ENCODE measurements around the gene PRTG. TPM values are rescaled to one million over a fixed set of nuclear protein-coding genes. Genes with fewer than 3 reads are reported as not detected.

Gene PRTG
- total and polyA plus RNA-seq, 12 donors = 0.29 to 1.9 (median 0.86) TPM

DNA sequence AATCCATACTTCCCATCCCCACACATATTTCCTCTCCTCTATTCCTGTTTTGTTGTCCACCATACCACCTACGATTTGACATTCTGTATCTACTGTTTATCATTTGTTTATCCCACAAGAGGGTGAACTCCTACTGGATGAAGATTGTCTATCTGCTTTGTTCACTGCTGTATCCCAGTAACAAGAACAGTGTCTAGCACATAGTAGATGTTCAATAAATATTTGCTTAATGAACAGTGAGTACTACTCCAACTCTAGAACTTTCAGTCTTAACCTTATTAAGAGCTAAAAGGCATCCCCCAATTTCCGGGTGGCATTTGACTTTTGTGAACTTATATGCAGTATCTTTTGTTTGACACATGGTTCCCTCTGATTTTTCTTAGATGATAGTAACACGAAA lies 156.1 kb downstream of the PRTG start:
- intact Hi-C loops (cut with DNase I) = no loop called here
- TF ChIP-seq, protein P1, sequence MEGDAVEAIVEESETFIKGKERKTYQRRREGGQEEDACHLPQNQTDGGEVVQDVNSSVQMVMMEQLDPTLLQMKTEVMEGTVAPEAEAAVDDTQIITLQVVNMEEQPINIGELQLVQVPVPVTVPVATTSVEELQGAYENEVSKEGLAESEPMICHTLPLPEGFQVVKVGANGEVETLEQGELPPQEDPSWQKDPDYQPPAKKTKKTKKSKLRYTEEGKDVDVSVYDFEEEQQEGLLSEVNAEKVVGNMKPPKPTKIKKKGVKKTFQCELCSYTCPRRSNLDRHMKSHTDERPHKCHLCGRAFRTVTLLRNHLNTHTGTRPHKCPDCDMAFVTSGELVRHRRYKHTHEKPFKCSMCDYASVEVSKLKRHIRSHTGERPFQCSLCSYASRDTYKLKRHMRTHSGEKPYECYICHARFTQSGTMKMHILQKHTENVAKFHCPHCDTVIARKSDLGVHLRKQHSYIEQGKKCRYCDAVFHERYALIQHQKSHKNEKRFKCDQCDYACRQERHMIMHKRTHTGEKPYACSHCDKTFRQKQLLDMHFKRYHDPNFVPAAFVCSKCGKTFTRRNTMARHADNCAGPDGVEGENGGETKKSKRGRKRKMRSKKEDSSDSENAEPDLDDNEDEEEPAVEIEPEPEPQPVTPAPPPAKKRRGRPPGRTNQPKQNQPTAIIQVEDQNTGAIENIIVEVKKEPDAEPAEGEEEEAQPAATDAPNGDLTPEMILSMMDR (IDR thresholded peaks at IDR 0.05) = no peak
- H3K4me1 ChIP-seq = peaks cover 0 to 11% (median 3%) of the 10 kb centered on the region in 9 donors
- H3K36me3 ChIP-seq = no peaks in the 10 kb centered on the region
- DNase-seq = no peak
- peaks cover 0 to 81% (median 38%) of the 10 kb centered on the region in 7 donors for H3K27me3 ChIP-seq
- 79 to 86% methylated on average over 3 of the region's 3 CpGs for WGBS, 2 donors
- H3K27ac ChIP-seq = no peak overlapping the region
- ATAC-seq = no peak
- H3K9me3 ChIP-seq = no peaks in the 10 kb centered on the region
- H3K4me3 ChIP-seq = peak overlapping the region in 8 of 10 donors; percentile 60 to 70 (median 66)

DNA sequence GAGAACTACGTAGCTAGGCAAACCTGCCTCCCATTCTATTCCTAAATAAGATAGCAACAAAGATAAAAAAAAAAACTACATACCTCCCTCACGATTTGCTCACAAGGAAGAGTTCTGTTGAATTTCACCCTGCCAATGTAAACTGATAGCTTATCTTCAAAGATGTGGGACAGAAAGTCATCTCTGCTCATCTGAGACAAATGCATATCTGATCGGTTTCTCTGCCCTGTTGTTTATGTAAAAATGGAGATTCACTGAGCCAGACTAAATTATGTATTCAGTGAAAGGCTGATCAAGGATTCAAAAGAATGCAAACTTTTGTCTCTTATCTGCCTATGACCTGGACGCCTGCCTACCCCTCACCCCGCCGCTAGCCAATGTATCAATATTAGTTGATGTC lies 166.0 kb downstream of the PRTG start:
- H3K36me3 ChIP-seq = no peaks in the 10 kb centered on the region
- intact Hi-C loops (cut with DNase I) = no loop called here
- no peaks in the 10 kb centered on the region for H3K9me3 ChIP-seq
- DNase-seq (no peak), ATAC-seq (no peak)
- TF ChIP-seq, protein P1 (IDR thresholded peaks at IDR 0.05) = no peak
- H3K27ac ChIP-seq = no peak overlapping the region
- no peaks in the 10 kb centered on the region for H3K4me1 ChIP-seq
- H3K27me3 ChIP-seq = peaks cover 0 to 12% (median 0%) of the 10 kb centered on the region in 7 donors
- H3K4me3 ChIP-seq = no peak overlapping the region
- WGBS, 2 donors = 80 to 82% methylated on average over 6 of the region's 6 CpGs

DNA sequence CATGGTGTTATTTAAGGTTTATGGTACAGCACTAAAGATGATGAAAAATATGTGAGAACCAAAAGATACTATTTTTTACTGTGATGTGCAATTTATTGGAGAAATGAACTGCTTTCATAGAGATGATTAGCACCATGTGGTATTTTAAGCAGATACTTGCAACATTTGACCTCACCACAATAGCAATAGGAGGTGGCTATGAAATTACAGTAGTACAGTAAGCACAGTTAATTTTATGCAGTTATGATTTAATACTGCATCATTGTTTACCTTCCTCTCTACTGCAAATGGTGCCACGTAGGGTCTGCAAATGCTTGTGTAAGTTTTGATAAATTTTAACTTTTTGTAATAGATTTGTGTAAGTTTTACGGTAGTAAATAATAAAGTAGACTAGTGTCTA lies 168.9 kb downstream of the PRTG start:
- no peaks in the 10 kb centered on the region for H3K4me1 ChIP-seq
- H3K36me3 ChIP-seq = no peaks in the 10 kb centered on the region
- TF ChIP-seq, protein P1 (IDR thresholded peaks at IDR 0.05) = no peak
- peaks cover 0 to 3% (median 0%) of the 10 kb centered on the region in 7 donors for H3K27me3 ChIP-seq
- intact Hi-C loops (cut with DNase I) = no loop called here
- no peak for ATAC-seq
- H3K4me3 ChIP-seq = no peak overlapping the region
- DNase-seq = no peak
- H3K9me3 ChIP-seq = peaks cover 0 to 8% (median 0%) of the 10 kb centered on the region in 11 donors
- H3K27ac ChIP-seq = no peak overlapping the region
- WGBS, 2 donors = 96% methylated on average over 2 of the region's 2 CpGs

DNA sequence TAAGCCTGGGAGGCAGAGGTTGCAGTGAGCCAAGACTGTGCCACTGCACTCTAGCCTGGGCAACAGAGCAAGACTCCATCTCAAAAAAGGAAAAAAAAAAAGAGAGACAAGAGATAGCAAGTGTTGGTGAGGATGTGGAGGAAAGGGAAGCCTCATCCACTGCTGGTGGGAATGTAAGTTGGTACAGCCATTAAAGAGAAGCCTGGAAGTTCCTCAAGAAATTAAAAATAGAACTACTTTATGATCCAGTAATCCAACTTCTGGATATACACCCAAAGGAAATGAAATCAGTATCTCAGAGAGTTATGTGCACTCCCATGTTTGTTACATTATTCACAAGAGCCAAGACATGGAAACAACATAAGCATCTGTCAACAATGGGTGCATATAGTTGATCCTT lies 169.7 kb downstream of the PRTG start:
- Histone ChIP-seq H3K27me3 (no peaks in the 10 kb centered on the region), H3K27ac (no peak overlapping the region), H3K4me1 (no peaks in the 10 kb centered on the region), H3K4me3 (no peak overlapping the region), H3K9me3 (peaks cover 0 to 8% (median 0%) of the 10 kb centered on the region in 11 donors), H3K36me3 (no peaks in the 10 kb centered on the region)
- DNase-seq (no peak), ATAC-seq (no peak)
- TF ChIP-seq, protein P1 (IDR thresholded peaks at IDR 0.05) = no peak
- intact Hi-C loops (cut with DNase I) = no loop called here
